Measurements from ENCODE around the gene HSPB2.
"Not testable (repeated sequence)": the region's sequence is repeated elsewhere in the genome, so short reads cannot be mapped to it uniquely, and the experiment has no call there.

The HSPB2 gene

GRCh38 chr11:111923351-111923788, 10.8 kb downstream of the HSPB2 start:
- DNase-seq (ENCODE audit: low read depth, low spot score), result no peak
- H3K4me3 ChIP-seq (ENCODE audit: low read depth, low read length), result no peak overlapping the region
- POLR2A ChIA-PET, result interaction anchor here (0.6 to 1.4 kb wide), 2 partner anchors 12 to 47 kb away, joined by 3 to 5 read pairs; partner anchors contain the start of gene CRYAB
- TF ChIP-seq, protein P1, sequence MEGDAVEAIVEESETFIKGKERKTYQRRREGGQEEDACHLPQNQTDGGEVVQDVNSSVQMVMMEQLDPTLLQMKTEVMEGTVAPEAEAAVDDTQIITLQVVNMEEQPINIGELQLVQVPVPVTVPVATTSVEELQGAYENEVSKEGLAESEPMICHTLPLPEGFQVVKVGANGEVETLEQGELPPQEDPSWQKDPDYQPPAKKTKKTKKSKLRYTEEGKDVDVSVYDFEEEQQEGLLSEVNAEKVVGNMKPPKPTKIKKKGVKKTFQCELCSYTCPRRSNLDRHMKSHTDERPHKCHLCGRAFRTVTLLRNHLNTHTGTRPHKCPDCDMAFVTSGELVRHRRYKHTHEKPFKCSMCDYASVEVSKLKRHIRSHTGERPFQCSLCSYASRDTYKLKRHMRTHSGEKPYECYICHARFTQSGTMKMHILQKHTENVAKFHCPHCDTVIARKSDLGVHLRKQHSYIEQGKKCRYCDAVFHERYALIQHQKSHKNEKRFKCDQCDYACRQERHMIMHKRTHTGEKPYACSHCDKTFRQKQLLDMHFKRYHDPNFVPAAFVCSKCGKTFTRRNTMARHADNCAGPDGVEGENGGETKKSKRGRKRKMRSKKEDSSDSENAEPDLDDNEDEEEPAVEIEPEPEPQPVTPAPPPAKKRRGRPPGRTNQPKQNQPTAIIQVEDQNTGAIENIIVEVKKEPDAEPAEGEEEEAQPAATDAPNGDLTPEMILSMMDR (IDR thresholded peaks at IDR 0.05; ENCODE audit: insufficient read depth, low read length, missing control alignments), result no peak
- CTCF ChIA-PET, result interaction anchor here (0.9 to 3.9 kb wide), 6 partner anchors 9 to 59 kb away, joined by 3 to 18 read pairs (median 6); no protein-coding TSS in a partner anchor

DNA sequence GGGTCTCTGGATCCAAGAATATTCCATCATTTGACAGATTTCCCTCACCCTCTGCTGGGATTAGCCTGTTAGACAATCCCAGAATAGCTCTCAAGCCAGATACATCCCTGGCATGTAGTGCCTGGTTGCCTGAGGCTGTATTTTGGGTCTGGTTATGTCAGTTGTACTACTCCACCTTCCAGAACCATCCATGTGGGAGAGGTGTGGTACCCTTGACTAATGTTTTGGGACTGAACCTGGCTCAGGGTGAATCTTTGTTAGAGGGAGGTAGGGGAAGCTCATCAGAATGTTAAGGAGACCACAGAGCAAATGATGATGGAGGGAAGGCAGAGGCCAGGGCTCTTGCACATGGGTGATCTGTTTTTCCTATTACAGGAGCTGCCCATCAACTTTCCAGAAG, 11.4 kb downstream of the HSPB2 start:
- ChIA-PET CTCF (interaction anchor here (1.1 to 3.9 kb wide), 5 partner anchors 9 to 58 kb away, joined by 3 to 18 read pairs (median 6); no protein-coding TSS in a partner anchor), POLR2A (interaction anchor here (1.4 kb wide), 1 partner anchor 12 kb away, joined by 5 read pairs; the partner anchor contains the start of gene CRYAB)
- TF ChIP-seq, protein P1 (IDR thresholded peaks at IDR 0.05; ENCODE audit: insufficient read depth, low read length, missing control alignments), result no peak
- no peak overlapping the region for H3K4me3 ChIP-seq (ENCODE audit: low read depth, low read length)
- DNase-seq (ENCODE audit: low read depth, low spot score), result no peak

DNA sequence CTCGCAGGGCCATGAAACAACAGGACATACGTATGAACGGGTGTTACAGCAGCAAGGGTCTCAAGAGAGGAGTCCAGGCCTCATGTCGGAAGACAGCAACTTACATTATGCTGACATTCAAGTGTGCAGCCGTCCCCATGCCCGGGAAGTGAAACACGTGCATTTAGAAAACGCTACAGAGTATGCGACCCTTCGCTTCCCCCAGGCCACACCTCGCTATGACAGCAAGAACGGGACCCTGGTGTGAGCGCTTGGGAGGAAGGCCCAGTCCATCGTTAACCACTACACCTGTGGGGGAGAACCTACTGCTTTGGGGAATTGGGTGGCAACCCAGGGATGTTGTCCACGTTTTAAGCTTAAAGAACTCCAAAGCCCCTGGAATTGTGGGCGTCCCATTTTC, 13.4 kb downstream of the HSPB2 start:
- H3K4me3 ChIP-seq (ENCODE audit: low read depth, low read length), result no peak overlapping the region
- TF ChIP-seq, protein P1 (IDR thresholded peaks at IDR 0.05; ENCODE audit: insufficient read depth, low read length, missing control alignments), result no peak
- no peak for DNase-seq (ENCODE audit: low read depth, low spot score)
- CTCF ChIA-PET, result interaction anchor here (1.2 to 7.7 kb wide), 9 partner anchors 10 to 354 kb away, joined by 4 to 134 read pairs (median 5); partner anchors contain the start of gene DIXDC1
- POLR2A ChIA-PET, result interaction anchor here (1.0 to 2.0 kb wide), 4 partner anchors 12 to 91 kb away, joined by 3 to 10 read pairs (median 6); partner anchors contain the start of gene CRYAB

DNA sequence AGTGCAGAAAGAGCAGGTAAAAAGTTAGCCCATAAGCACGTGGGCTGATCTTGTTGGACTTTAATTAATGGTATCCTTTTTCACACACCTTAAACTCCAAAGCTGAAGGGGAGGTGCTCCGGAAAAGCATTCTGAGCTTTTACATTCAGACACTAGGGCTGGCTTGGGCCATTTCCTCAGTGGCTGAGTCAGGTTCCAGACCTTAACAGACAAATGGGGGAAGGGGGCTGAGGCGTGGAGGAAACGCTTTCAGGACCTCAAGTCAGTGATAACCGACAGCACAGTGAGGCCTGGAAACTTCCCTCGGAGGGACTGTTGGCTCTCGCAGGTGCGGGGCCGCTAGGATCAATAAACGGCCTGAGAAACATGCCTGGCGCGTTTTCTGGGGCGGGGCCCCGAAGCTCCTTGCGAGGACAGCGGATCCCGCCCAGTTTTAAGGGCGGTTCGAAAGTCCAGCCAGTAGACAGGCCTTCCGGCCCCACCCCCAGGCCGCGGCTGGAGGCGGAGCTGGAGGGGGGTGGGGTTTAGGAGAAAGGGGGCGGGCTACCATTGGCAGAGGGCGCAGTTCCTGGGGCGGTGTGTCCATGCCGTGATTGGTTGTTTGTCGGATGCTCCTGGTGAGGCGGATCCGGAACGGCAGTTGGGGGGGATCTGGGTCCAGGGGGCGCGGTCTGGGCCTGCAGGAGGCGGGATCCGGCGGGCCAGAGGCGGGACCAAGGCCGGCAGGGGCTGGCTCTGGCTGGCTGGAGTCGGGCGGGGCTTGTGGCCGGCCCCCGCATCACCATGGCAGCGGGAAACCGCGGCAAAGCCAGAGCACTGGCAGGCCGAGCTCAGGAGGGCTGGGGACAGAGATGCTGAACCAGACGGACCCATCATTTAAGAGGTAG, 14.2 kb downstream of the HSPB2 start:
- ChIA-PET POLR2A (interaction anchor here (0.6 to 2.0 kb wide), 9 partner anchors 8 to 92 kb away, joined by 3 to 10 read pairs (median 3); partner anchors contain the start of genes C11orf52, CRYAB and DIXDC1), CTCF (interaction anchor here (0.7 to 7.7 kb wide), 13 partner anchors 8 to 353 kb away, joined by 3 to 134 read pairs (median 5); partner anchors contain the start of genes ALG9, C11orf52 and DIXDC1)
- TF ChIP-seq, protein P1 (IDR thresholded peaks at IDR 0.05; ENCODE audit: insufficient read depth, low read length, missing control alignments), result no peak
- DNase-seq (ENCODE audit: low read depth, low spot score), result peak; percentile 85
- peak overlapping the region; percentile 49 for H3K4me3 ChIP-seq (ENCODE audit: low read depth, low read length)

DNA sequence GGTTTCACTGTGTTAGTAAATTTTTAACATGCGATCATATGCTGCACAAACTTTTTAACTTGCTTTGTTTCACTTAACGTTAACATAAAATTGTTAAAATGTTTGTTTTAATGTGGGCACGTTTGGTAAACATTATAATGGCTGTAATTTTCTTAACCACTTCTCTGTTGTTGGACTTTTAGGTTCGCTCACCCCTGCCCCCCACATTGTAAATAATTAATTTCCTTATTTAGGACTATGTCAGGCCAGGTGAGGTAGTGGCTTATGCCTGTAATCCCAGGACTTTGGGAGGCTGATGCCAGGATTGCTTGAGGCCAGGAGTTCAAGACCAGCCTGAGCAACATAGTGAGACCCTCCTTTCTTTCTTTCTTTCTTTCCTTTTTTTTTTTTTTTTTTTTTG, 17.9 kb downstream of the HSPB2 start:
- ChIA-PET CTCF (interaction anchor here (1.2 to 8.9 kb wide), 13 partner anchors 12 to 67 kb away, joined by 3 to 134 read pairs (median 7); partner anchors contain the start of genes ALG9, CRYAB, DIXDC1 and HSPB2), POLR2A (no interaction called here)
- no peak for DNase-seq (ENCODE audit: low read depth, low spot score)
- TF ChIP-seq, protein P1 (IDR thresholded peaks at IDR 0.05; ENCODE audit: insufficient read depth, low read length, missing control alignments), result no peak
- H3K4me3 ChIP-seq (ENCODE audit: low read depth, low read length), result no peak overlapping the region

DNA sequence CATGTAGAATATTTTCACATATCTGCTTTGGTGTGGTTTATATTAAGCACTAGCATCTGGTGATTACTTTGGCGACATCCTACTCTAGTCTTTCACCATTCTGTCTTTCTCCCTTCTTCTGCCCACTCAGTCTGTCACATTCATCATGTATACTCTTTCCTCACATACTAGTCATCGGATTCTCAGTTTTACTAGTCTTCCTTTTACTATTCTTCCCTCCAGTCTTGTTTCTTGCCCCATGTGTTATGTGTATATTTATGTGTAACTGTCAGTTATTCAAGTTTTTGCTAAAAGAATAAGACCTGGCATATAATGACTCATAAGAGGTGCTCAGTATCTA, 20.0 kb downstream of the HSPB2 start:
- H3K4me3 ChIP-seq (ENCODE audit: low read depth, low read length), result no peak overlapping the region
- ChIA-PET POLR2A (no interaction called here), CTCF (interaction anchor here (1.0 to 8.9 kb wide), 13 partner anchors 10 to 352 kb away, joined by 3 to 134 read pairs (median 7); partner anchors contain the start of gene DIXDC1)
- TF ChIP-seq, protein P1 (IDR thresholded peaks at IDR 0.05; ENCODE audit: insufficient read depth, low read length, missing control alignments), result no peak
- no peak for DNase-seq (ENCODE audit: low read depth, low spot score)

DNA sequence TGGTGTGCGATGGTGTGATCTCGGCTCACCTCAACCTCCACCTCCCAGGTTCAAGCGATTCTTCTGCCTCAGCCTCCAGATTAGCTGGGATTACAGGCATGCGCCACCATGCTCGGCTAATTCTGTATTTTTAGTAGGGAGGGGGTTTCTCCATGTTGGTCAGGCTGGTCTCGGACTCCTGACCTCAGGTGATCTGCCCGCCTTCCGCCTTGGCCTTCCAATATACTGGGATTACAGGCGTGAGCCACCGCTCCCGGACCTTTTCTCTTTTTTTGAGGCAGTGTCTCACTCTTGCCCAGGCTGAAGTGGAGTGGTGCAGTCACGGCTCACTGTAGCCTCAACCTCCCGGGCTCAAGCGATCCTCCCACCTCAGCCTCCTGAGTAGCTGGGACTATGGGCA, 20.6 kb downstream of the HSPB2 start:
- POLR2A ChIA-PET; H3K4me3 ChIP-seq (ENCODE audit: low read depth, low read length); DNase-seq (ENCODE audit: low read depth, low spot score): not testable (repeated sequence)
- CTCF ChIA-PET, result interaction anchor here (1.2 to 8.9 kb wide), 8 partner anchors 9 to 65 kb away, joined by 3 to 134 read pairs (median 15); partner anchors contain the start of genes CRYAB and DIXDC1

Data from AG04449 (cell line).